A673 (cell line): Measurements from ENCODE around the gene NHERF2. TPM values are rescaled to one million over a fixed set of nuclear protein-coding genes. Genes with fewer than 3 reads are reported as not detected.

ENCODE experiments used
- BruUV-seq: library from RNA; stranded (reverse); fragments of 400-500 nt; replicated peaks from 2 replicates; lab custom pipeline; 2021; lab: Mats Ljungman, UMichigan
- CTCF ChIA-PET: fragments of 300-600 bp; sonication (Branson Sonifier 250); formaldehyde crosslinking; loops from one replicate; lab custom pipeline; 2022; ENCODE audit warnings: antibody characterized with exemption; lab: Charles Lee
- POLR2A ChIA-PET: fragments of 300-600 bp; sonication (Branson Sonifier 250); formaldehyde crosslinking; loops from one replicate; lab custom pipeline; 2022; ENCODE audit warnings: antibody characterized with exemption; ENCODE audit not compliant: low non-redundant PET; lab: Charles Lee
- DNase-seq: peaks from one replicate; pipeline ENCODE4 v3.0.0-alpha.2; 2015; ENCODE audit warnings: low spot score
- H3K27ac ChIP-seq: fragments of 200-600 bp; sonication (generic); 2 replicates; pipeline ENCODE4 v1.5.1; 2016; ENCODE audit warnings: mixed run types, low read depth, mild to moderate bottlenecking, mixed read lengths, antibody characterized with exemption, low read length; ENCODE audit not compliant: poor library complexity, severe bottlenecking
- H3K27me3 ChIP-seq: fragments of 200-600 bp; sonication (generic); replicated peaks from 2 replicates; pipeline ENCODE4 v1.6.1; 2017; ENCODE audit warnings: mixed run types, low read depth, mild to moderate bottlenecking, mixed read lengths, antibody characterized with exemption, low read length; ENCODE audit not compliant: insufficient read depth, poor library complexity
- H3K36me3 ChIP-seq: fragments of 200-600 bp; sonication (generic); 2 replicates; pipeline ENCODE4 v1.6.1; 2016; ENCODE audit warnings: mixed run types, mild to moderate bottlenecking, mixed read lengths, antibody characterized with exemption, low read length; ENCODE audit not compliant: insufficient read depth, poor library complexity, severe bottlenecking
- H3K4me1 ChIP-seq: fragments of 200-600 bp; sonication (generic); 2 replicates; pipeline ENCODE4 v1.6.1; 2017; ENCODE audit warnings: mixed run types, mild to moderate bottlenecking, mixed read lengths, antibody characterized with exemption, low read length; ENCODE audit not compliant: insufficient read depth, poor library complexity, severe bottlenecking
- H3K4me3 ChIP-seq: fragments of 200-600 bp; sonication (generic); 2 replicates; pipeline ENCODE4 v1.5.1; 2016; ENCODE audit warnings: low read depth, mixed run types, mild to moderate bottlenecking, mixed read lengths, low read length; ENCODE audit not compliant: poor library complexity, severe bottlenecking
- H3K9me3 ChIP-seq: fragments of 200-600 bp; sonication (generic); 2 replicates; pipeline ENCODE4 v1.6.1; 2016; ENCODE audit warnings: mixed run types, low read depth, mild to moderate bottlenecking, mixed read lengths, antibody characterized with exemption, low read length; ENCODE audit not compliant: poor library complexity, severe bottlenecking
- CTCF ChIP-seq: fragments of 300-800, 200-600 bp; sonication (generic); conservative IDR thresholded peaks from 2 replicates; pipeline ENCODE4 v1.5.1; 2017; ENCODE audit warnings: low read depth, mild to moderate bottlenecking, antibody characterized with exemption, low read length, moderate library complexity, mixed read lengths
- EZH2 ChIP-seq: fragments of 200-600 bp; sonication (generic); IDR thresholded peaks from 2 replicates; pipeline ENCODE4 v1.6.1; 2017; ENCODE audit warnings: borderline replicate concordance, low read depth, mild to moderate bottlenecking, mixed read lengths, antibody characterized with exemption, low read length; ENCODE audit not compliant: poor library complexity, severe bottlenecking
- intact Hi-C: fragments of 100-400 bp; cut with micrococcal nuclease; formaldehyde crosslinking; loops from one replicate; pipeline ENCODE4 v1.10.0; 2022; ENCODE audit not compliant: unreplicated experiment
- total RNA-seq: library from RNA; stranded (reverse); gene quantifications from 2 replicates; pipeline ENCODE4 v1.2.3, GENCODE V29; 2021

The NHERF2 gene
- total RNA-seq, 1 experiment from 2014 or later = 19.5 TPM

GRCh38 chr16:2083876-2084780, 57.4 kb downstream of the NHERF2 start:
- no peaks in the 10 kb centered on the region for H3K27me3 ChIP-seq
- no peaks in the 10 kb centered on the region for H3K4me1 ChIP-seq
- H3K27ac ChIP-seq = no peak overlapping the region
- H3K9me3 ChIP-seq = no peaks in the 10 kb centered on the region
- TF ChIP-seq EZH2 (no peak), CTCF (no peak)
- no peak overlapping the region for H3K4me3 ChIP-seq
- ChIA-PET POLR2A (no interaction called here), CTCF (no interaction called here)
- intact Hi-C loops = no loop called here
- no peak for DNase-seq
- no TSS peak for BruUV-seq
- H3K36me3 ChIP-seq = peaks cover 20% of the 10 kb centered on the region

GRCh38 chr16:2084895-2085625, 58.4 kb downstream of the NHERF2 start:
- TF ChIP-seq CTCF (no peak), EZH2 (no peak)
- DNase-seq = no peak
- no peaks in the 10 kb centered on the region for H3K27me3 ChIP-seq
- CTCF ChIA-PET = interaction anchor here (1.6 kb wide), 1 partner anchor 55 kb away, joined by 4 read pairs; no protein-coding TSS in a partner anchor
- POLR2A ChIA-PET = no interaction called here
- H3K27ac ChIP-seq = no peak overlapping the region
- intact Hi-C loops = no loop called here
- H3K9me3 ChIP-seq = no peaks in the 10 kb centered on the region
- peaks cover 26% of the 10 kb centered on the region for H3K36me3 ChIP-seq
- no TSS peak for BruUV-seq
- H3K4me1 ChIP-seq = no peaks in the 10 kb centered on the region
- H3K4me3 ChIP-seq = no peak overlapping the region

- Histone ChIP-seq H3K4me3 (no peak overlapping the region), H3K36me3 (peaks cover 31% of the 10 kb centered on the region), H3K9me3 (no peaks in the 10 kb centered on the region), H3K27me3 (no peaks in the 10 kb centered on the region), H3K27ac (no peak overlapping the region), H3K4me1 (no peaks in the 10 kb centered on the region)
- intact Hi-C loops = no loop called here
- ChIA-PET POLR2A (no interaction called here), CTCF (interaction anchor here (1.6 kb wide), 1 partner anchor 55 kb away, joined by 4 read pairs; no protein-coding TSS in a partner anchor)
- no peak for DNase-seq
- TF ChIP-seq CTCF (no peak), EZH2 (no peak)
- BruUV-seq = no TSS peak
Observed at GRCh38 chr16:2085669-2086068, 59.0 kb downstream of the NHERF2 start.
